B cell (primary cell): ENCODE data around the gene DNAJB6.

Experiments
- EZH2 ChIP-seq: IDR thresholded peaks from 2 replicates; pipeline ENCODE4 v1.6.1; 2012; ENCODE audit warnings: borderline replicate concordance, low read depth, mild to moderate bottlenecking, moderate library complexity, low read length; ENCODE audit not compliant: insufficient read depth, poor library complexity, severe bottlenecking
- TF ChIP-seq, protein P1 (sequence below): fragments of 200-600 bp; IDR thresholded peaks from one replicate; pipeline ENCODE4 v1.8.0; 2022; ENCODE audit warnings: antibody characterized with exemption, mild to moderate bottlenecking

DNA sequence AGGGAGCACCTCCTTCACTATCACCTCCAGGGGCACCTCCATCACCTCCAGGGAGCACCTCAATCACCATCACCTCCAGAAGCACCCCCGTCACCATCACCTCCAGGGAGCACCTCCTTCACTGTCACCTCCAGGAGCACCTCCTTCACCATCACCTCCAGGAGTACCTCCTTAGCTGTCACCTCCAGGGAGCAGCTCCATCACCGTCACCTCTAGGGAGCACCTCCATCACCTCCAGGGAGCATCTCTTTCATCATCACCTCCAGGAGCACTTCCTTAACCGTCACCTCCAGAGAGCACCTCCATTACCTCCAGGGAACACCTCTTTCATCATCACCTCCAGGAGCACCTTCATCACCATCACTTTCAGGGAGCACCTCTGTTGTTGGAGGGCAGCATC is 103.0 kb downstream of the DNAJB6 start:
- TF ChIP-seq, protein P1, sequence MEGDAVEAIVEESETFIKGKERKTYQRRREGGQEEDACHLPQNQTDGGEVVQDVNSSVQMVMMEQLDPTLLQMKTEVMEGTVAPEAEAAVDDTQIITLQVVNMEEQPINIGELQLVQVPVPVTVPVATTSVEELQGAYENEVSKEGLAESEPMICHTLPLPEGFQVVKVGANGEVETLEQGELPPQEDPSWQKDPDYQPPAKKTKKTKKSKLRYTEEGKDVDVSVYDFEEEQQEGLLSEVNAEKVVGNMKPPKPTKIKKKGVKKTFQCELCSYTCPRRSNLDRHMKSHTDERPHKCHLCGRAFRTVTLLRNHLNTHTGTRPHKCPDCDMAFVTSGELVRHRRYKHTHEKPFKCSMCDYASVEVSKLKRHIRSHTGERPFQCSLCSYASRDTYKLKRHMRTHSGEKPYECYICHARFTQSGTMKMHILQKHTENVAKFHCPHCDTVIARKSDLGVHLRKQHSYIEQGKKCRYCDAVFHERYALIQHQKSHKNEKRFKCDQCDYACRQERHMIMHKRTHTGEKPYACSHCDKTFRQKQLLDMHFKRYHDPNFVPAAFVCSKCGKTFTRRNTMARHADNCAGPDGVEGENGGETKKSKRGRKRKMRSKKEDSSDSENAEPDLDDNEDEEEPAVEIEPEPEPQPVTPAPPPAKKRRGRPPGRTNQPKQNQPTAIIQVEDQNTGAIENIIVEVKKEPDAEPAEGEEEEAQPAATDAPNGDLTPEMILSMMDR = no peak
- TF ChIP-seq EZH2 = no peak
